IPS-20b (cell line): ENCODE results near the gene ZNF148.

Experiments
- H3K27ac ChIP-seq: one replicate; pipeline ENCODE4 v1.5.1; 2013; ENCODE audit warnings: low read length
- H3K27me3 ChIP-seq: 2 replicates; pipeline ENCODE4 v1.6.1; 2013; ENCODE audit warnings: mild to moderate bottlenecking, low read length, inconsistent platforms; ENCODE audit not compliant: insufficient read depth
- H3K36me3 ChIP-seq: 2 replicates; pipeline ENCODE4 v1.6.1; 2013; ENCODE audit warnings: low read depth, mild to moderate bottlenecking, inconsistent platforms, low read length, moderate library complexity; ENCODE audit not compliant: insufficient read depth
- H3K4me1 ChIP-seq: 2 replicates; pipeline ENCODE4 v1.6.1; 2013; ENCODE audit warnings: mild to moderate bottlenecking, control low read depth, inconsistent platforms, low read length, moderate library complexity; ENCODE audit not compliant: insufficient read depth
- H3K4me3 ChIP-seq: 2 replicates; pipeline ENCODE4 v1.5.1; 2013; ENCODE audit warnings: mild to moderate bottlenecking, low read length, inconsistent platforms
- H3K9ac ChIP-seq: 2 replicates; pipeline ENCODE4 v1.6.1; 2013; ENCODE audit warnings: low read depth, mild to moderate bottlenecking, inconsistent platforms, low read length, moderate library complexity
- H3K9me3 ChIP-seq: 2 replicates; pipeline ENCODE4 v1.6.1; 2013; ENCODE audit warnings: mild to moderate bottlenecking, low read depth, low read length, inconsistent platforms; ENCODE audit not compliant: insufficient read depth

Gene ZNF148

DNA sequence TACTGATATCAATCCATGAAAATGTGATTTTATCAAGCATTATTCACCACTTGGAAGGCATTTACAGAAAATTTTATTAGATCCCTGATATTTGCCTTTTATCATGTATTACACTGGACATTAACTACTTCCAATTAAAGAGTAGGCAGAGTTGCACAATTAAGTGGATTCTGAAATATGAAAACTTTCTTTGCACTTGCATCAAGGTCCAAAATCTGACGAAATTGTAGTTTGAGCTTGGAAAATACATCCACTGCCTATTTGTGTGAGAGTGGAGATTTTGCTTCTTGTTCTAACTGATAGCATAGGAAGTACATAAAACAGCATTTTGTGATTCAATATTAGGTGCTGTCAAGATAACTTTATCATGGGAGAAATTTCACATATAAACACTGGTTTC, 113.0 kb downstream of the ZNF148 start:
- no peak overlapping the region for H3K4me3 ChIP-seq
- no peaks in the 10 kb centered on the region for H3K4me1 ChIP-seq
- 0 out of 2 replicates have a peak, but pooled peaks cover 3% of the 10 kb centered on the region for H3K36me3 ChIP-seq
- no peak overlapping the region for H3K27ac ChIP-seq
- no peaks in the 10 kb centered on the region for H3K27me3 ChIP-seq
- H3K9ac ChIP-seq, result no peak overlapping the region
- no peaks in the 10 kb centered on the region for H3K9me3 ChIP-seq

DNA sequence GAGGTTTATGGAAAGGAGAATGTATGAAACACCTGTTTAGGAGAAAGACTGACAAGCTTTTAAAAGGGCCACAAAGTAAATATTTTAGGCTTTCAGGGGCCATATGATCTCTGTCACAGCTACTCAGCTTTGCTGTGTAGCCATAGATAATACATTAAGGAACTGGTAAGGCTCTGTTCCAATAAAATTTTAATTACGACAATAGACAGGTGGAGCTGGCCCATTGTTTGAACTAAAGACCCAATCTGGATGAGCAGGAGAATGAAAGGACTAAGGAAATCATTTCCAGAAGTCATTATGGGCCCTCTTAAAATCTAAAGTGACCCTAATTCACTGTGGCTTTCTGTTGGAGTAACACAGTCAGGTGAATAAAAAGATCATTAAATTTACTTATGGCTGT, 114.1 kb downstream of the ZNF148 start:
- H3K27ac ChIP-seq, result no peak overlapping the region
- H3K27me3 ChIP-seq, result no peaks in the 10 kb centered on the region
- no peak overlapping the region for H3K4me3 ChIP-seq
- 0 out of 2 replicates have a peak, but pooled peaks cover 3% of the 10 kb centered on the region for H3K36me3 ChIP-seq
- no peaks in the 10 kb centered on the region for H3K4me1 ChIP-seq
- no peak overlapping the region for H3K9ac ChIP-seq
- 0 out of 2 replicates have a peak, but pooled peaks cover 2% of the 10 kb centered on the region for H3K9me3 ChIP-seq

DNA sequence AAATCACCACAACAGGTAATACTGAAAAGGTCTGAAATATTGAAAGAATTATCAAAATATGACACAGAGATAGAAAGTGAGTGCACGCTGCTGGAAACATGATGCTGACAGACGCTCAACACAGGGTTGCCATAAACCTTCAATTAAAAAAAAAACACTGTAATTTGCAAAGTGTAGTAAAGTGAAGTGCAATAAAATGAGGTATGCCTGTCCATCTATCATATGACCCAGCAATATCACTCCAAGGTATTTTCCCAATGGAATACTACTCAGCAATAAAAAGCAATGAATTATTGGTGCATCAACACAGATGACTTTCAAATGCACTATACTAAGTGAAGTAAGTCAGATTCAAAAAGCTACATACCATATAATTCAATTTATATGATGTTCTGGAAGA, 115.0 kb downstream of the ZNF148 start:
- Histone ChIP-seq H3K4me1 (no peaks in the 10 kb centered on the region), H3K27me3 (no peaks in the 10 kb centered on the region), H3K9me3 (0 out of 2 replicates have a peak, but pooled peaks cover 2% of the 10 kb centered on the region), H3K27ac (no peak overlapping the region), H3K4me3 (no peak overlapping the region), H3K9ac (no peak overlapping the region), H3K36me3 (0 out of 2 replicates have a peak, but pooled peaks cover 3% of the 10 kb centered on the region)

- H3K4me1 ChIP-seq, result no peaks in the 10 kb centered on the region
- no peak overlapping the region for H3K9ac ChIP-seq
- H3K27me3 ChIP-seq, result no peaks in the 10 kb centered on the region
- H3K4me3 ChIP-seq, result no peak overlapping the region
- H3K27ac ChIP-seq, result no peak overlapping the region
- 0 out of 2 replicates have a peak, but pooled peaks cover 2% of the 10 kb centered on the region for H3K9me3 ChIP-seq
- no peaks in the 10 kb centered on the region for H3K36me3 ChIP-seq
Measured at GRCh38 chr3:125257536-125257935, 117.6 kb downstream of the ZNF148 start.

GRCh38 chr3:125256675-125257074, 118.5 kb downstream of the ZNF148 start:
- no peaks in the 10 kb centered on the region for H3K27me3 ChIP-seq
- H3K4me3 ChIP-seq, result no peak overlapping the region
- H3K27ac ChIP-seq, result no peak overlapping the region

GRCh38 chr3:125250973-125251372, 124.2 kb downstream of the ZNF148 start:
- Histone ChIP-seq H3K27me3 (no peaks in the 10 kb centered on the region), H3K9ac (no peak overlapping the region), H3K36me3 (no peaks in the 10 kb centered on the region), H3K27ac (no peak overlapping the region), H3K4me3 (no peak overlapping the region), H3K9me3 (no peaks in the 10 kb centered on the region), H3K4me1 (no peaks in the 10 kb centered on the region)

More at GRCh38 chr3:125256675-125257074, 118.5 kb downstream of the ZNF148 start:
- Histone ChIP-seq H3K4me1 (no peaks in the 10 kb centered on the region), H3K9ac (no peak overlapping the region), H3K9me3 (0 out of 2 replicates have a peak, but pooled peaks cover 2% of the 10 kb centered on the region), H3K36me3 (no peaks in the 10 kb centered on the region)

DNA sequence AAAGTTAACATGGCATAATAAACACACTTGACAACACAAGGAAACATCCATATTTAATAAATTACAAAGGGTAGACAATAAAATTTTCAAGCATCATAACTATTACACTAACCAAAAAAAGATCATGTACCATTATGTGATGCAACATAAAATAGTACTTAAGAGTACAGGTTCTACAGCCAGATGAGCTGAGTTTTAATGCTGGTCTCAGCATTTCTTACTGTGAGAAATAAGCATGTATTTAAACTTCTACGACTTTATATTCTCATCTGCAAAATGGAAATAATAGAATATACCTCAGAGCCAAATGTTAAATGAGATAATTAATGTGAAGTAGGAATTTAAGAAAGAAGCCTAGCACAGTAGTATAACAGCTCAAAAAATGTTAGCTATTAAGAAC, 128.9 kb downstream of the ZNF148 start:
- H3K36me3 ChIP-seq, result no peaks in the 10 kb centered on the region
- no peaks in the 10 kb centered on the region for H3K9me3 ChIP-seq
- H3K9ac ChIP-seq, result no peak overlapping the region
- H3K4me1 ChIP-seq, result no peaks in the 10 kb centered on the region
- no peak overlapping the region for H3K4me3 ChIP-seq
- H3K27ac ChIP-seq, result no peak overlapping the region
- no peaks in the 10 kb centered on the region for H3K27me3 ChIP-seq

GRCh38 chr3:125245521-125245920, 129.6 kb downstream of the ZNF148 start:
- H3K9ac ChIP-seq, result no peak overlapping the region
- H3K9me3 ChIP-seq, result no peaks in the 10 kb centered on the region
- no peaks in the 10 kb centered on the region for H3K4me1 ChIP-seq
- no peak overlapping the region for H3K4me3 ChIP-seq
- no peaks in the 10 kb centered on the region for H3K27me3 ChIP-seq
- H3K36me3 ChIP-seq, result no peaks in the 10 kb centered on the region
- H3K27ac ChIP-seq, result no peak overlapping the region

DNA sequence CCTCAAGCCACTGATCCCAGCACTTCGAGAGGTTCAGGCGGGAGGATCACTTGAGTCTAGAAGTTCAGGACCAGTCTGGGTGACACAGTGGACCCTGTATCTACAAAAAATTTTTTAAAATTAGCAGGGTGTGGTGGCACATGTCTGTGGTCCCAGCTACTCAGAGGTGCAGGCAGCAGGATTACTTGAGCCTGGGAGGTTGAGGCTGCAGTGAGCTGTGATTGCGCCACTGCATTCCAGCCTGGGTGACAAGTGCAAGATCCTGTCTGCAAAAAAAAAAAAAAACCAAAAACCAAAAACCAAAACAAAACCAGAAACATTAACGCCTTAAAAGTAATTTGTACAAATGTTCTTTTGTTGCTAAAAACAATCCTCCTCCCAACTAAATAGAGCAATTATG, 134.6 kb downstream of the ZNF148 start:
- Histone ChIP-seq H3K36me3 (no peaks in the 10 kb centered on the region), H3K9ac (no peak overlapping the region), H3K4me1 (no peaks in the 10 kb centered on the region), H3K27ac (no peak overlapping the region), H3K4me3 (no peak overlapping the region), H3K27me3 (no peaks in the 10 kb centered on the region), H3K9me3 (no peaks in the 10 kb centered on the region)

- Histone ChIP-seq H3K9me3 (no peaks in the 10 kb centered on the region), H3K9ac (no peak overlapping the region), H3K27me3 (no peaks in the 10 kb centered on the region), H3K4me3 (no peak overlapping the region), H3K4me1 (no peaks in the 10 kb centered on the region), H3K27ac (no peak overlapping the region), H3K36me3 (no peaks in the 10 kb centered on the region)
Measured at GRCh38 chr3:125239266-125239665, 135.9 kb downstream of the ZNF148 start.

DNA sequence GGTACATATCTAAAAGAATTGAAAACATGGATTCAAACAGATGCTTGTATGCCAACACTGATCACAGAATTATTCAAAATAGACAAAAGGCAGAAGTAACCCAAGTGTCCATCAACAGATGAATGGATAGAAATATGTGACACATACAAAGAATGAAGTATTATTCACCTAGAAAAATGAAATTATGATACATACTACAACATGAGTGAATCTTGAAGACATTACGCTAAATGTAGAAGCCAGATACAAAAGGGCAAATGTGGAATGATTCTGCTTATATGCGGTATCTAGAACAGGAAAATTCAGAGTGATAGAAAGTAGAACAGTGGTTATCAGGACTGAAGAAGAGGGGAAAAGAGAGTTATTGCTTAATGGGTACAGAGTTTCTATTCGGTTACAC, 136.4 kb downstream of the ZNF148 start:
- Histone ChIP-seq H3K9ac (no peak overlapping the region), H3K27ac (no peak overlapping the region), H3K27me3 (no peaks in the 10 kb centered on the region), H3K4me1 (no peaks in the 10 kb centered on the region), H3K9me3 (no peaks in the 10 kb centered on the region), H3K36me3 (peaks cover under 1% of the 10 kb centered on the region; the same call in 1 of the 2 replicates), H3K4me3 (no peak overlapping the region)

DNA sequence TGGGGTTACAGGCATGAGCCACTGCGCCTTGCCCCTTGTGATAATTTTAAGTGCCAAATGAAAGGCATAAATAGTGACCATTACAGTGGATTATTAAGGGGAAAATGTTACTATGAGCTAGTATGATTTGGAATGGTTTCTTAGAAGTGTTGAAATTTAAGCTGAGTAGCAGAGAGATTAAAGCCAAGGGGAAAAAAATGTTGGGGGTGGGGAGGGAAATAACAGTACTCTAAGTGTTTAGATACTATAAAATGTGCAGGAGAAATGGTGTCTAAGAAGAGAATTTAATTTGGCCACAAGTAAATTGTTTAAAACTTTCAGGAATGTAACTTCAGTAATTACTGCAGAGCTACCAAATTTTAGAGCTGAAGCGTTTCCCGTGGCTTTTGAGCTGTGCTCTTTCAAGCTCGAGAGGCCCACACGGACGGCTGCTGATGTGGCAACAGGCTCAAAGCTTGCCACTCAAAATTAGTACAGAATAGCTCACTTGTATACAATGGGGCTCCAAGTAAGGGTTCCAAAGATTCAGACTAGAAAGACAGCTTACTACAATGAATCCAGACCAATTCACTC, 138.7 kb downstream of the ZNF148 start:
- peaks cover 20% of the 10 kb centered on the region for H3K36me3 ChIP-seq

More for the DNA sequence above, 138.7 kb downstream of the ZNF148 start:
- Histone ChIP-seq H3K27me3 (no peaks in the 10 kb centered on the region), H3K9me3 (no peaks in the 10 kb centered on the region), H3K9ac (no peak overlapping the region), H3K27ac (no peak overlapping the region), H3K4me1 (no peaks in the 10 kb centered on the region), H3K4me3 (no peak overlapping the region)
